Measurements from ENCODE around the gene OSBPL5. TPM values are rescaled to one million over a fixed set of nuclear protein-coding genes. Genes with fewer than 3 reads are reported as not detected.

OSBPL5 gene
- total and polyA plus RNA-seq, 2 of the 4 experiments (the other 2 are of a cell fraction) = 14.9 to 22.3 TPM

DNA sequence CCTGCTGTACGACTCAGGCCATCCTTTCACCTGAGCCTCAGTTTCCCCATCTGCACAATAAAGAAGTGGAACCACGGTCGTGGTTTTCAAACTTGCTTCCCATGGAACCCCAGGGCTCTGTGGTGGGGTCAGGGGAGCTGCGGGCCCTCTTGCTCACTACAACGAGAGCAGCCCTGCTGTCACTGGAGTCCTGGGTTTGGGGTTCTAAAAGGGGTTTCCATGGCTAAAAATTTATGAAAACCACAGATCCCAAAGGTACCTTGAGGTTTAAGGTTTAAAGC lies 62.5 kb downstream of the OSBPL5 start:
- Histone ChIP-seq H3K9me1 (ENCODE audit: insufficient read depth, low read length) (no peaks in the 10 kb centered on the region), H3K79me1 (ENCODE audit: low read depth in 1 of 2, low read length in 2 of 2) (no peaks in the 10 kb centered on the region), H2BK20ac (ENCODE audit: low read depth, low read length) (no peak overlapping the region), H3K4ac (ENCODE audit: low read depth, low read length) (no peak overlapping the region), H4K20me1 (ENCODE audit: insufficient read depth, low read length) (no peaks in the 10 kb centered on the region), H3K4me3 (ENCODE audit: insufficient read depth, low read depth, low read length) (no peak overlapping the region), H2AFZ (replicated peaks; ENCODE audit: low read length, poor library complexity) (no peak overlapping the region), H3K4me1 (ENCODE audit: control insufficient read depth, insufficient read depth, low read length) (no peaks in the 10 kb centered on the region), H3K23ac (ENCODE audit: low read depth, low read length) (no peak overlapping the region), H4K5ac (ENCODE audit: low read depth, low read length) (no peak overlapping the region), H3K27ac (ENCODE audit: insufficient read depth, low read length) (no peak overlapping the region), H4K8ac (ENCODE audit: low read depth in 2 of 2, low read length in 2 of 2) (no peak overlapping the region), H3K4me2 (ENCODE audit: low read depth, low read length) (no peak overlapping the region), H3K14ac (replicated peaks; ENCODE audit: low read depth, low read length) (no peak overlapping the region), H3K36me3 (ENCODE audit: control insufficient read depth, insufficient read depth, low read length) (peaks cover 58% of the 10 kb centered on the region), H3K9ac (ENCODE audit: low read depth, low read length) (no peak overlapping the region), H3K56ac (ENCODE audit: extremely low read depth, insufficient read depth, low read length) (no peak overlapping the region), H4K91ac (ENCODE audit: insufficient read depth, low read depth, low read length) (no peak overlapping the region), H2BK5ac (ENCODE audit: low read depth, low read length, poor library complexity, severe bottlenecking) (no peak overlapping the region), H3K27me3 (ENCODE audit: control insufficient read depth, insufficient read depth, low read length) (no peaks in the 10 kb centered on the region), H3K9me3 (ENCODE audit: control insufficient read depth, insufficient read depth, low read length) (no peaks in the 10 kb centered on the region), H2BK120ac (ENCODE audit: low read depth, low read length) (no peak overlapping the region), H2AK9ac (replicated peaks; ENCODE audit: low read depth, low read length, poor library complexity) (no peak overlapping the region), H2AK5ac (ENCODE audit: low read depth, low read length) (no peak overlapping the region), H3K18ac (ENCODE audit: low read depth, low read length) (no peak overlapping the region), H2BK15ac (ENCODE audit: low read depth, low read length) (no peak overlapping the region)
- dilution Hi-C loops (cut with HindIII; ENCODE audit: low sequenced_read_pairs, unreplicated experiment) (no loop called here), intact Hi-C loops (cut with micrococcal nuclease) (no loop called here), in situ Hi-C loops (cut with MboI; ENCODE audit: low sequenced_read_pairs) (no loop called here)
- BruUV-seq (replicated peaks) = no TSS peak
- ChIA-PET POLR2A (ENCODE audit: unreplicated experiment) (no interaction called here), CTCF (interaction anchor here (0.7 kb wide), 1 partner anchor 8 kb away, joined by 3 read pairs; no protein-coding TSS in a partner anchor)
- WGBS, 2 experiments (ENCODE audit: extremely low coverage in 2 of 2, insufficient read length in 1 of 2) = no CpG with 5 or more reads among the region's 5 CpGs
- no peak for ATAC-seq (ENCODE audit: low read depth)
- TF ChIP-seq NFE2L2 (IDR thresholded peaks at IDR 0.05; ENCODE audit: low read depth, low read length) = no peak
- TF ChIP-seq, protein P1, sequence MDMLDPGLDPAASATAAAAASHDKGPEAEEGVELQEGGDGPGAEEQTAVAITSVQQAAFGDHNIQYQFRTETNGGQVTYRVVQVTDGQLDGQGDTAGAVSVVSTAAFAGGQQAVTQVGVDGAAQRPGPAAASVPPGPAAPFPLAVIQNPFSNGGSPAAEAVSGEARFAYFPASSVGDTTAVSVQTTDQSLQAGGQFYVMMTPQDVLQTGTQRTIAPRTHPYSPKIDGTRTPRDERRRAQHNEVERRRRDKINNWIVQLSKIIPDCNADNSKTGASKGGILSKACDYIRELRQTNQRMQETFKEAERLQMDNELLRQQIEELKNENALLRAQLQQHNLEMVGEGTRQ (IDR thresholded peaks at IDR 0.05; ENCODE audit: low read depth, low read length) = no peak
- TF ChIP-seq SMC3 (IDR thresholded peaks at IDR 0.05; ENCODE audit: low read depth, low read length) = no peak
- TF ChIP-seq POLR2A (IDR thresholded peaks at IDR 0.05; ENCODE audit: low read depth, low read length) = no peak
- TF ChIP-seq FOS (IDR thresholded peaks at IDR 0.05; ENCODE audit: low read depth, low read length) = no peak
- TF ChIP-seq MAZ (IDR thresholded peaks at IDR 0.05; ENCODE audit: borderline replicate concordance, low read depth, low read length) = no peak
- TF ChIP-seq CEBPB (IDR thresholded peaks at IDR 0.05; ENCODE audit: low read depth, low read length) = no peak
- TF ChIP-seq RAD21 (IDR thresholded peaks at IDR 0.05; ENCODE audit: low read length) = no peak
- TF ChIP-seq RCOR1 (IDR thresholded peaks at IDR 0.05; ENCODE audit: insufficient replicate concordance, low read length) = no peak
- TF ChIP-seq MXI1 (IDR thresholded peaks at IDR 0.05; ENCODE audit: borderline replicate concordance, low read depth, low read length) = no peak
- TF ChIP-seq, protein P2, sequence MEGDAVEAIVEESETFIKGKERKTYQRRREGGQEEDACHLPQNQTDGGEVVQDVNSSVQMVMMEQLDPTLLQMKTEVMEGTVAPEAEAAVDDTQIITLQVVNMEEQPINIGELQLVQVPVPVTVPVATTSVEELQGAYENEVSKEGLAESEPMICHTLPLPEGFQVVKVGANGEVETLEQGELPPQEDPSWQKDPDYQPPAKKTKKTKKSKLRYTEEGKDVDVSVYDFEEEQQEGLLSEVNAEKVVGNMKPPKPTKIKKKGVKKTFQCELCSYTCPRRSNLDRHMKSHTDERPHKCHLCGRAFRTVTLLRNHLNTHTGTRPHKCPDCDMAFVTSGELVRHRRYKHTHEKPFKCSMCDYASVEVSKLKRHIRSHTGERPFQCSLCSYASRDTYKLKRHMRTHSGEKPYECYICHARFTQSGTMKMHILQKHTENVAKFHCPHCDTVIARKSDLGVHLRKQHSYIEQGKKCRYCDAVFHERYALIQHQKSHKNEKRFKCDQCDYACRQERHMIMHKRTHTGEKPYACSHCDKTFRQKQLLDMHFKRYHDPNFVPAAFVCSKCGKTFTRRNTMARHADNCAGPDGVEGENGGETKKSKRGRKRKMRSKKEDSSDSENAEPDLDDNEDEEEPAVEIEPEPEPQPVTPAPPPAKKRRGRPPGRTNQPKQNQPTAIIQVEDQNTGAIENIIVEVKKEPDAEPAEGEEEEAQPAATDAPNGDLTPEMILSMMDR (conservative IDR thresholded peaks at IDR 0.05; ENCODE audit: low read depth, low read length) = no peak
- TF ChIP-seq CHD1 (IDR thresholded peaks at IDR 0.05; ENCODE audit: low read depth, low read length) = no peak
- no peak for TF ChIP-seq BHLHE40 (IDR thresholded peaks at IDR 0.05; ENCODE audit: low read depth, low read length)
- TF ChIP-seq, protein P3, sequence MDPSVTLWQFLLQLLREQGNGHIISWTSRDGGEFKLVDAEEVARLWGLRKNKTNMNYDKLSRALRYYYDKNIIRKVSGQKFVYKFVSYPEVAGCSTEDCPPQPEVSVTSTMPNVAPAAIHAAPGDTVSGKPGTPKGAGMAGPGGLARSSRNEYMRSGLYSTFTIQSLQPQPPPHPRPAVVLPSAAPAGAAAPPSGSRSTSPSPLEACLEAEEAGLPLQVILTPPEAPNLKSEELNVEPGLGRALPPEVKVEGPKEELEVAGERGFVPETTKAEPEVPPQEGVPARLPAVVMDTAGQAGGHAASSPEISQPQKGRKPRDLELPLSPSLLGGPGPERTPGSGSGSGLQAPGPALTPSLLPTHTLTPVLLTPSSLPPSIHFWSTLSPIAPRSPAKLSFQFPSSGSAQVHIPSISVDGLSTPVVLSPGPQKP (IDR thresholded peaks at IDR 0.05; ENCODE audit: borderline replicate concordance, low read depth, low read length) = no peak
- TF ChIP-seq RFX5 (IDR thresholded peaks at IDR 0.05; ENCODE audit: low read depth, low read length) = no peak
- TF ChIP-seq MAFK (IDR thresholded peaks at IDR 0.05; ENCODE audit: low read depth, low read length) = no peak
- DNase-seq = no peak

Data from IMR-90 (cell line).